Psoas muscle (tissue), 8 donors: ENCODE data around the gene VAMP8. TPM values are rescaled to one million over a fixed set of nuclear protein-coding genes. Genes with fewer than 3 reads are reported as not detected.

ENCODE experiments used
- ATAC-seq, 4 donors: fragments of 200-7000 bp; cut with Tn5 transposase; one replicate each; pipeline ENCODE4 v1.9.1; 2020; ENCODE audit warnings: moderate library complexity in 3 of 4, mild to moderate bottlenecking in 2 of 4
- DNase-seq, 2 donors: peaks; one replicate each; pipeline ENCODE4 v3.0.0-alpha.2; 2020
- H3K27ac ChIP-seq: fragments of 200-600 bp; one replicate; pipeline ENCODE4 v1.8.0; 2022
- H3K27me3 ChIP-seq, 3 donors: fragments of 200-600 bp in 1 of 3; one replicate each; pipeline versions ENCODE4 v1.6.1 to v1.8.0; 2013 to 2022; ENCODE audit warnings: low read length in 2 of 3, mild to moderate bottlenecking in 2 of 3, moderate library complexity in 1 of 3; ENCODE audit not compliant: insufficient read depth in 3 of 3
- H3K36me3 ChIP-seq, 2 donors: fragments of 200-600 bp in 1 of 2; one replicate each; pipeline versions ENCODE4 v1.6.1 to v1.8.0; 2013 to 2022; ENCODE audit warnings: low read depth in 1 of 2, mild to moderate bottlenecking in 1 of 2, moderate library complexity in 1 of 2; ENCODE audit not compliant: insufficient read depth in 1 of 2
- H3K4me1 ChIP-seq: fragments of 200-600 bp; one replicate; pipeline ENCODE4 v1.8.0; 2022
- H3K4me3 ChIP-seq: fragments of 200-600 bp; one replicate; pipeline ENCODE4 v1.8.0; 2022; ENCODE audit warnings: mild to moderate bottlenecking
- H3K9me3 ChIP-seq: fragments of 200-600 bp; one replicate; pipeline ENCODE4 v1.8.0; 2022
- CTCF ChIP-seq: fragments of 200-600 bp; IDR thresholded peaks from one replicate; pipeline ENCODE4 v1.8.0; 2022; ENCODE audit warnings: antibody characterized with exemption
- WGBS, 3 donors: extraction: QIAGEN DNeasy Blood & Tissue Kit; methylation state at CpG; one replicate each; pipeline versions ENCODE4 v1.1.6 to v1.1.7; 2013; 5-methylcytosine and 5-hydroxymethylcytosine counted together
- intact Hi-C, 2 donors: fragments of 100-400 bp; cut with DNase I; formaldehyde crosslinking; loops; one replicate each; pipeline versions ENCODE4 v1.11.0 to v1.14.2; 2022
- polyA plus RNA-seq, 3 donors: library from polyadenylated mRNA; stranded (reverse); fragments of 200-250 nt; gene quantifications; one replicate each; pipeline ENCODE4 v1.2.3, GENCODE V29; 2013
- total RNA-seq, 4 donors: library from RNA; stranded (reverse); fragmentation: NEBNext Ultra II Directional in 2 of 4; extraction: Animal tissue kit (Norgen Biotek cat#: 25700) in 2 of 4; gene quantifications; one replicate each; pipeline versions ENCODE4 v1.2.1 to v1.2.4, GENCODE V29; 2021 to 2023
- donor health status: healthy with polysubstance abuse.
- donor health status: DM: no; HTN: no; CAD: no; lungs with moderate emphysema.
- donor health status: Bipolar disorder and iron deficiency.
- donor health status: healthy.
- donor health status: DM: yes; HTN: yes; CAD: no.
- donor health status: DM: no; HTN: no; CAD: no.
- donor health status: DM: no; HTN: no; CAD: no.
- donor health status: DM: yes; HTN: yes; CAD: no.

The VAMP8 gene
- total and polyA plus RNA-seq, 7 donors: 11.7 to 25.4 (median 15.7) TPM

GRCh38 chr2:85593023-85593422 is 15.6 kb downstream of the VAMP8 start:
- Histone ChIP-seq H3K4me3 (no peak overlapping the region), H3K27me3 (no peaks in the 10 kb centered on the region), H3K4me1 (peaks cover 64% of the 10 kb centered on the region), H3K9me3 (no peaks in the 10 kb centered on the region), H3K36me3 (peaks cover 3 to 21% of the 10 kb centered on the region in 2 donors), H3K27ac (no peak overlapping the region)
- 42 to 61% (median 53%) methylated on average over 3 of the region's 3 CpGs for WGBS, 3 donors
- TF ChIP-seq CTCF: no peak
- DNase-seq (peak in 1 of 2 donors; percentile 49), ATAC-seq (no peak)
- intact Hi-C loops: no loop called here

GRCh38 chr2:85594715-85595300 is 17.4 kb downstream of the VAMP8 start:
- intact Hi-C loops: loop anchor here (5.0 kb wide), 1 partner anchor 33 kb away; the partner anchor contains the start of gene GGCX (in 2 of the 2)
- TF ChIP-seq CTCF: no peak
- peak overlapping the region; percentile 82 for H3K4me3 ChIP-seq
- peaks cover 3 to 39% of the 10 kb centered on the region in 2 donors for H3K36me3 ChIP-seq
- no peaks in the 10 kb centered on the region for H3K27me3 ChIP-seq
- 12 to 15% (median 14%) methylated on average over 13 of the region's 13 CpGs for WGBS, 3 donors
- DNase-seq: peak in 1 of 2 donors; percentile 23
- peak in 2 of 4 donors; percentile 0 to 2 for ATAC-seq
- peaks cover 53% of the 10 kb centered on the region for H3K4me1 ChIP-seq
- H3K9me3 ChIP-seq: no peaks in the 10 kb centered on the region
- H3K27ac ChIP-seq: peak overlapping the region; percentile 93

GRCh38 chr2:85595301-85596025 is 18.1 kb downstream of the VAMP8 start, which contains the start of gene RNF181:
TSS of gene RNF181 (plus strand) at chr2:85595745. CDS start at chr2:85595764, 19 bp downstream.
- Histone ChIP-seq H3K27me3 (no peaks in the 10 kb centered on the region), H3K4me1 (peaks cover 47% of the 10 kb centered on the region), H3K27ac (peak within 1 kb of the TSS; percentile 93), H3K36me3 (peaks cover 3 to 45% of the 10 kb centered on the region in 2 donors), H3K9me3 (no peaks in the 10 kb centered on the region), H3K4me3 (peak within 1 kb of the TSS; percentile 82)
- TF ChIP-seq CTCF: no peak
- peak; percentile 92 to 95 for DNase-seq
- 0 to 1% (median 0%) methylated on average over 47 of the region's 47 CpGs for WGBS, 3 donors
- intact Hi-C loops: loop anchor here (5.0 kb wide), 1 partner anchor 33 kb away; the partner anchor contains the start of gene GGCX (in 2 of the 2)
- ATAC-seq: peak; percentile 95 to 98 (median 96)

GRCh38 chr2:85596026-85596333 is 18.6 kb downstream of the VAMP8 start:
- H3K4me3 ChIP-seq: peak overlapping the region; percentile 82
- ATAC-seq (peak in 3 of 4 donors; percentile 9 to 28 (median 22)), DNase-seq (no peak)
- no peaks in the 10 kb centered on the region for H3K27me3 ChIP-seq
- H3K27ac ChIP-seq: peak overlapping the region; percentile 93
- H3K4me1 ChIP-seq: peaks cover 44% of the 10 kb centered on the region
- WGBS, 3 donors: 1 to 2% (median 1%) methylated on average over 10 of the region's 10 CpGs
- peaks cover 3 to 50% of the 10 kb centered on the region in 2 donors for H3K36me3 ChIP-seq
- TF ChIP-seq CTCF: no peak
- intact Hi-C loops: loop anchor here (5.0 kb wide), 1 partner anchor 34 kb away; the partner anchor contains the start of gene GGCX (in 2 of the 2)
- H3K9me3 ChIP-seq: no peaks in the 10 kb centered on the region
